HG03442 (cell line): ENCODE data around the gene HTR2A.

Experiments
- ATAC-seq: cut with Tn5 transposase; IDR thresholded peaks from one replicate; pipeline ENCODE4 v1.9.1; 2021; ENCODE audit warnings: mild to moderate bottlenecking, moderate library complexity; ENCODE audit not compliant: unreplicated experiment

HTR2A gene

DNA sequence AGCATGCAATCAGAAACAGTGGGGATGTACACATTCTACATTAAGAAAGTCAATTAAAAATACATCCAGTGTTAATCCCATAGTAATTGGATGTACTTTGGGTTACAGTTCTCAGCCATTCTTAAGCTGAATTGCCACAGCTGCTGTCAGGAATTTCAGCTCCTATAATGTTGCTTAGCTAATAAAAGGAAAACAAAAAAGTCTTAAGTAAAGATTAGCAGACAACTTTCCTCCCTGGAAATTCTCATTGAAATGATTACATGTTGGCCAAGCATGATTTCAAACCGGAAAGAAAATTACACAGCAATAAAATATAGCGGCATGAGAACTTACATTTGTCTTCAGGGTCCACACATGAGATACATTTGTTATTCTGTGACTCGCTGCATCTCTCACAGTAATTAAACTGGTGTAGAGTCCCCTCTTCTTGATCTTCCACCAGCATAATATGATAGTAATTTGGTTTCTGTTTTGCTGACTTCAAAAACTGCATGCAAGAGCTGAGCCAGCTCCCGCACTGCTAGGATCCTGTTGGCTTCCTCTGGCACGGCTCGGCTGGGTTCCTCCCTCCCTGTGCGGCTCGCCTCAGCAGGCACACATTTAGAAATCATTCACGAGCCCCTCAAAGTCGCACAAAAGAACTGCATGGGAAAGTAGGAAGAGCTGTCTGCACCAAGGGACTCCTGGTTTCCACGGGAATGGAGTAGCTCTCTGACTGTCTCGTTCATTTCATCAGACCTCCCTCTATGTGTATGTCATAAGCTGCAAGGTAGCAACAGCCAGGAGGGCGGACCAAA, at the start of gene HTR2A:
Gene HTR2A, minus strand, starts transcription at position 713 of the 797 bp plus-strand sequence. CDS start 1,147 bp downstream, outside the sequence.
- no peak for ATAC-seq

DNA sequence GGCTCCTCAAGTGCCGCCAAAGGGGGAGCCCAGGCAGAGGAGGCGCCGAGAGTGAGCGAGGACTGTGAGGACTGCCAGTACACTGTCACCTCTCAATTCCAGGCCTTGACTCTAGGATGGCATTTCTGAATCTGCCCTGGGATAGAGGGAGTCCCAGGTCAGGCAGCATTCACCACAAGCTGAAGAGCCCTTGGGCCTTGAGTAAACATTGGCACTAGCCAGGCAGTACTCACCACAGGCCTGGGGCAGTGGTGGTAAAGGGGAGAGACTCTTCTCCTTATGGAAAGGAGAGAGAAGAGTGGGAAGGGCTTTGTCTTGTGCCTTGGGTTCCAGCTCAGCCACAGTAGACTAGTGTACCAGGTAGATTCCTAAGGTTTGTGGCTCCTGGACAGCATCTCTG, 39.7 kb upstream of the HTR2A start:
- ATAC-seq, result no peak

DNA sequence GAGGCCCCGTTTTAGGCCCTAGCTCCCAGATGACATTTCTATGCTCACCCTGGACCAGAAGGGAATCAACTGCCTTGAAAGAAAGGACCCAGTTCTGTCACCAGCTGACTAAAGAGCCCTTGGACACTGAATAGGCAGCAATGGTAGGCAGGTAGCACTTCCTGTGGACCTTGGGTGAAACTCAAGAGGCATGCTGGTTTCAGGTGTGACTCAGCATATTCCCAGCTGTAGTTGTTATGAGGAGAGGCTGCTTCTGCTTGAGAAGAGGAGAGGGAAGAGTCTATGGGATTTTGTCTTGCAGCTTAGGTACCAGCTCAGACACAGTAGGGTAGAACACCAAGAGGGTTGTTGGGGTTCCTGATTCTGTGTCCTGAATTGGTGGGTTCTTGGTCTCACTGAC, 37.9 kb upstream of the HTR2A start:
- ATAC-seq, result no peak

DNA sequence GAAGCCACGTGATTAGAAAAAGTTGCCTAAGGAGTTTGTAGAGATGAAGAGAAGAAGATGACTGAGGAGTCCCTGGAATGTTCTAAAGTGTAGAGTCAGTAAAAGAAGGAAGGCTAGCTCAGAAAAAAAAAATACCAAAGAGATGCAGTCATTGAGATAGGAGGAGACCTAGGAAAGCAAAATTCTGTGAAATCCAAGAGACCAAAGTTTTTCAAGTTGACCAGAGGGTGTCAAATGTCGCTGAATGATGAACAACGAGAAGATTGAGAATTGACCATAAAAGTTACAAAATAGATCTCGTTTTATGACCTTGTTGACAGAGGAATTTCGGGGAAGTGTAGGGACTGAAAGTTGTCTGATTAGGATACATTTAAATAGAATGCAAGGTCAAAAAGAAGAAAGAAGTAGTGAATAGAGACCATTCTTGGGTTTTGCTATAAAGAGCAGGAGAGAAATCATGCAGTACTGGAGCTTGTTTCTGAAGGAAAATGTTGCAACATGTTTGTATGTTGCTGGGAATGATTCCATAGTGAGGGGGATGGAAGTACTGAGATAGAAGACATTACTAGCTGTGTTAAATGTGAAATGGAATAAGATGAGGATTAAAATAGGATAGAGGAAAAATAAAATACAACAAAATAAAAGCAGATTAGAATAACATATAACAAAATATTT, 30.2 kb upstream of the HTR2A start:
- ATAC-seq, result no peak

DNA sequence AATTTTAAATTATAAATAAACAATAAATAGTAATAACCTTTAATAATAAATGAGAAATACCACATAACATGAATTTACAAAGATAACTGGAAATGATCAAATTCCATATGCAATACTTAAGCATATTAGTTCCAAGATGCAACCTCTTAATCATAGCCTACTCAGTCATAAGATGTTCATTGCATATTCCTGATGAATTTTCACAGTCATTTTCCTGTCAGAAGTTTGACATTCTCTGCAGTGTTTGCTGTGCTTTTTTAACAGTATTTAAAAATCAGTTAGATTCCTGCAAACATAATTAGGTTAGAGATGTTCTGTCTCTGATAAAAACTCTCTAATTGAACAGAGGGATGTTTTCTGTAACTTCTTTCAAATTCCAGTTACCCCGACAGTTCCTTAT, 28.6 kb upstream of the HTR2A start:
- no peak for ATAC-seq

DNA sequence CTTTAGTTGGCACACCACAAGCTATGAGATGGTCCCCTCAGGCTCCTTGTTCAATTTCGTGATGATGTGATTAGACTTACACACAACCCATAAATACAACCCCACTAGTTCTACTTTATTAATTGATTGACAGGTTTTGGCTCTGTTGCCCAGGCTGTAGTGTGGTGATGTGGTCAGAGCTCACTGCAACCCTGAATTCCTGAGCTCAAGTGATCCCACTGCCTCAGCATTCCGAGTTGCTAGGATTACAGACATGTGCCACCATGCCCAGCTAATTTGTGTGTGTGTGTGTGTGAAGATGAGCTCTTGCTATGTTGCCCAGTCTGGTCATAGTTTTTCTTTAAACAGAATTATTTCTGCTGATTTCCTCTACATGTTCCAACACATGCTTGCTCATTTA, 17.5 kb upstream of the HTR2A start:
- no peak for ATAC-seq

DNA sequence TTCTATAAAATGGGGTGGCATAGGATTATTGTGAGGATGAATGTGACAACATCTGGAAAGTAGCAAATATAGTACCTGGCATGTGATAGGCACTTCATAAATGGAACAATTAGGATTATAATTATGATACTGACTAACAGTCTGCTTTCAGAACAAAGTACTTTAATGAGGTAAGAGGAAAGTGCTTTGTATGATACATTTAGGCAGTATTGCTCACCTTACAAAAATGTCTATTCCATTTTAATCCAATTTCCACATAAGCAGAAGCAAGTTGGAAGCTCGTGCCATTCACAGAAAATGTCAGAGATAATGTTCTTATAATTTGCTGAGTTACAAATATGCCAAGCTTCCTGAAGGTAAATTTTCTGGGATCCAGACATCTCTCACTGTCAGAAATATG, 16.9 kb upstream of the HTR2A start:
- no peak for ATAC-seq

DNA sequence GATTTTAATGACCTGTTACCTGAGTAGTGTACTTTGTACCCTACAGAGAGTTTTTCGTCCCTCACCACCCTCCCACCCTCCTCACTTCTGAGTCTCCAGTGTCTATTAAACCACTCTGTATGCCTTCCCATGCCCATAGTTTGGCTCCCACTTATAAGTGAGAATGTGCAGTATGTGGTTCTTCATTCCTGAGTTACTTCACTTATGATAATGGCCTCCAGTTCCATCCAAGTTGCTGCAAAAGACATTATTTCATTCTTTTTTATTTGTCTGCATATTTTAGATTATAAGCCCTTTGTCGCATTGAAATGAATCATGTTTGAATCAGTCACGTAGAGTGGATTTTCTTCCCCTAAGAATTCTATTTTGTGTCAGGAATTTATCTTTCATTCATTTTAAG, 12.2 kb upstream of the HTR2A start:
- no peak for ATAC-seq

DNA sequence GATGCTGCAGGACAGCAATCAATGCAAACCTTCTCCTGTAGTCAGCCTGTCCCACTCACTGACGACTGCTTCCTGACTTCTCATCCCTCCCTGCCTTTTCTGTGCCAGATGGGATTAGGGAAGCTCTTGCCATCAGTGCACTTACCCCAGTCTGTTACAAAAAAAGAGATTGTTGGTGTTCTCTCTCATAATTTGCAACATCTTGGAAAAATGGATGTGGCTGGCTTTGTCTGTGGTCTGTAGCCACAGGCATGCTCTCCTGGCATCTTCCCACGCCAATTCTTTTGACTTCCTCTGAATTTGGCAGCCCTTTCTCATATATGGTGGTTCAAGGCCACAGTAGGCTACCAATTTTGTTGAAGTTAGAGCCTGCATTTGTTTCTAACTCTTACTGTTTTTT, 11.6 kb upstream of the HTR2A start:
- no peak for ATAC-seq

DNA sequence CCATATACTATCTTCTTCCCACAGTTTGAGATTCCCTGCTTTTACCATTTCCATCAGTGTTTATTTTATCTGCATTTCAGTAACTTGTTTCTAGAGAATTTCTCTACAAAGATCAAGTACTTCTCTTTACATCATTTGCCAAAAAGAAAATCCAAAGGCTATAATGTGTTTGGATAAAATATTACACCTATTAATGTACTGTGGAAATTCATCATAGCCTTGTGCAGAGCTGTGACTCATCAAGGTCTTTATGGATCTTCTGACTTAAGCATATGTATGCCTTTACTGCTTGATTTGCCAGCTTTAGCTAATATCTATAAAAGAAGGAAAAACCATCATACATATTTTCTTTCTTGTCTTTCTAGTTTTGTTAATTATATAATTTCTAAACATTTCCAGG, 9.6 kb upstream of the HTR2A start:
- ATAC-seq, result no peak

DNA sequence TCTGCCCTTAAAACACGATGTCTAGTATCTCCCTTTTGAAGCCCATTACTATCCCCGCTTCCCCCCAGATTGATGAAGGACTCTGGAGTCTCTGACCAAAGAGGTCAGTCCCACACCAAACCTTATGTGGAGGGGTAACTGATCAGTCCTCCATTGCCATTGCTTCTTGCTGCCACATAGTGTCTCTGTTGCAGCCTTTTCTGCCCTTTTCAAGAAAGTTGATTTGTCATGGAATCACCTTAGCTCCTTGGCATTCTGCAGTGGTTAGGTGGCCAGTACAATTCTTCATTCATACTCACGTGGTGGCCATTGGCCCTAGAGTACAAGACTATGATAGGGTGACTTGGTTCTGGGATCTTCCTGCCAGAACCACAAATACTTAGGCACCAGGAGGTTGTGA, 8.4 kb upstream of the HTR2A start:
- no peak for ATAC-seq

DNA sequence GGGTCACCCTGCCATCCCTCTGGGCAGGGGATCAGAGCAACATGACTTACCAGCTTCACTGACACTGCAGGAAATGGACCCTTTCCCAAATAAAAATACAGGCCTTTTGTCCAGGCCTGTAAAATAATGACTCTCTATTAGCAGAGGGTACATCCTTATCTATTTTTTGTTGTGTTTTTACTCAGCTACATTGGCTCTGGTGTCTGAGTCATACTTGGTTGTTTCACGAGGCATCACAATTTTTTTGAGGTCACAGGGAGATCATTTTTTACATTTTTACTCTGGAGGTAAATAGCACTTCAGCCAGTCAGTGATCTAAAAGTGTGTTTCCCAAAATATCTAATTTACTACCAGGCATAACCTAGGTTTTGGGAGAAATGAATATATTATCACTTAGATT, 6.9 kb upstream of the HTR2A start:
- no peak for ATAC-seq

DNA sequence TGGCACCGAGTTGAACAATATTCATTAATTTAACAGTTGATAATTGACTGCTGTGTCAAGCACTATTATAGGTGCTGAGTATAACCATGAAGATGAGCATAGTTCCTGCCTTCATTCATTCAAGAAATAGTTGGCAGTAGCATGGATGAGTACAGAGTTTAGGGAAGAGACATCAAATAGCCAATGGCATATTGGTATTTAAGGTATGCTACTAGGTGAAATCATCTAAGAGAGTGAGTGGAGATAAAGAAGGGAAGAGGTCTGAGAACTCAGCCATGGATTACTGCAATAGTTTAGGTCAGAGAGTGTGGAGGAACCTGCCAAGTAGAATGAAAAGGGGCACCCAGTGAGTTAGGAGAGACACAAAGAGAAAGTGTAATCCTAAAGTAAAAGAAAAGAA, 4.9 kb upstream of the HTR2A start:
- no peak for ATAC-seq

DNA sequence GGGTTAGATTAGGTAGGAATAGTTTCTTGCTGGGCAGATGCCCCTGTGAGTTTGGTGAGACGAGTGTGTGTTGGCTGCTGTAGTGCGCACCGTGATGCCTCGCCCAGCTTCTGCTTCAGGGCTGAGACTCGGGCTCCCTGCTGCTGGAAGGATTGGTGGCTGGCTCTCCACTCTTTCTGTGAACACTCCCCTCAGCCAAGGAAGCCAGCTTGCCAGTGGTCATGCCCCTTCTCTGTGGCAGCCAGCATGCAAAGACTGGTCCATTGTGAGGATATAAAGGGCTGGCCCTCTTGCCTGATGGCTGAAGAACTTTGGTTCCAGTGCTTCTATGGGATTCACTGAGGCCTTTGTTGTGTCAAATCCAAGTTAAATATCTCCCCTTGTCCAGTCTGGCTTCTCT, 2.9 kb upstream of the HTR2A start:
- ATAC-seq, result no peak

DNA sequence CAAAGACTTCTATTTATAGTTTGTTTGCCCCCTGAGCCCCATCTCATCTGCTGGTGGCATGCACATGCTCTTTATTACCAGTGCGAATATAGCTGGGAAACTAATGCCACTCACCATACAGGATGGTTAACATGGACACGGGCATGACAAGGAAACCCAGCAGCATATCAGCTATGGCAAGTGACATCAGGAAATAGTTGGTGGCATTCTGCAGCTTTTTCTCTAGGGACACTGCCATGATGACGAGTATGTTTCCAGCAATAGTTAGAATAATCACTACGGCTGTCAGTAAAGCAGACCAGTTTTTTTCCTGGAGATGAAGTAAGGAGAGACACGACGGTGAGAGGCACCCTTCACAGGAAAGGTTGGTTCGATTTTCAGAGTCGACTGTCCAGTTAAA, 1.5 kb downstream of the HTR2A start:
- no peak for ATAC-seq

DNA sequence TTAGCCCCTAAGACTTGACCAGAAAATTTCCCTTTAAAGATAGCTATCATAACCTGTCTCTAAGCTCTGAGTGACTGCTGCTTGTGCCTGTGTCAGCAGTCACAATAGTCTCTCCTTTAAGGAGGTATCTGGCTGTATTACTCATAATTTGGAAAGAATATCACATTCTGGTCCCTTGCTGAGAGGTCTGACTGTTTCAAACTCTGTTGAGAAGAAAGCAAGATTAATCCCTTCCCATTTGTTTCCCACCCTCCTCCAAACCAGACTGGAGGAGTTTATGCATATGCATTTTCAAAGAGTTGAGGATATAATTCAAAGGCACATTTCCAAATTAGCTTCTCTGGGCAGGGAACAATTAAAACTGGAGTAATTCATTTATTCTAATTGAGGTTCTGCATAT, 2.3 kb downstream of the HTR2A start:
- ATAC-seq, result no peak

DNA sequence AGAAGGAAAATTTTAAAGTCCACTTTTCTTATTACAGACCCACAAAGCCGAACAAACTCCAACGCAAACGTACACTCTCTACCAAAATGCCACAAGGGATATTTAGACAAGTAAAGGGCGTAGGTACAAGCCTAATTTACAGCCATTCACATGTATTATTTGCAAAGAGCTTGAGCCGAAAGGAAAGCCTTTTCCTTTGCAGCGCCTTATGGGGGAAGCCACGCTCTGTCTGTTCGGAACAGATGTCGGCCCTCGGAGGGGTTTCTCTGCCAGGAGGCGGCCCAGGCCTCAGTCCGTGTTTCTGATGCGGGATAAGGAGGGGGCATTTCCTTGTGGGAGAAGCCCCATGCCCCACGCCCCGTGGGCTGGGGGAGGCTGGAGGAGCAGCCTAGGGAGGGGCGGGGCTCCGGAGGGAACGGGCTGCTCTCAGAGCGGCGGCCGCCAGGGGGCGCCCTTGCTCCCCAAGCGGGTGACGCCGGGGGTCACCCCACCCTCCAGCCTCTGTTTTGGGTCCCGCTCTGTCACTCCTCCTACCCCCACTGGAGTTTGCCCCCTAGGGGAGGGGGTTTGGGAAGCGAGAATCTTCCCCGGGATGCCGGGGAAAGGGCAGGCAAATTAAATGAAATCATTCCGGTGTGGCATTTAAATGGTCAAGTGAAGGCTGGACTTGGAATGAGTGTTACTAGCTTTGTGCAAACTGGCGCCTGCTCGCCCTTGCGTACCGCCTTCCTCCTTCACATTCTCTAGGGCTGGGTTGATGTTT, 2.9 kb downstream of the HTR2A start:
- peak; percentile 92 for ATAC-seq

DNA sequence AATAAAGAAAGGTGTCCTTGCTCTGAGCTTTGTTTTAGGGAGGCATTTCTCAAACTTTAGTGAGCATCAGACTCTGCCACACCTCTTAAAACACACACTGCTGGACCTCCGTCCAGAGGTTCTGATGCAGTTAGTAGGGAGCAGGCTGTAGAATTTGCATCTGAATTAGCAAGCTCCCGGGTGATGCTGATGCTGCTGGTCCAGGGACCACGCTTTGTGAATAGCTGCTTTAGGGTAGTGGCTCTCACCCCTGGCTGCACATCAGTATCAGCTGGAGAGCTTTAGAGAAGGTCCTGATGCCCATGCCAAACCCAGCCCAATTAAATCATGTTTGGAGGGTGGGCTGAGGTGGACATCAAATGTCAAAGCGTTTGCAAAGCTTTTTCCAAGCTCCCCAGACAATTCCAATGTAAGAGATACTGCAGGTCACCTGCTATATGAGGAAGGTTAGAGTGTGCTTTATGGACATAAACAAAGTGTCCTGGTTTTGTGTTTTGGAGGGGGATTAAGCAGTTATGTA, 3.6 kb downstream of the HTR2A start:
- no peak for ATAC-seq

DNA sequence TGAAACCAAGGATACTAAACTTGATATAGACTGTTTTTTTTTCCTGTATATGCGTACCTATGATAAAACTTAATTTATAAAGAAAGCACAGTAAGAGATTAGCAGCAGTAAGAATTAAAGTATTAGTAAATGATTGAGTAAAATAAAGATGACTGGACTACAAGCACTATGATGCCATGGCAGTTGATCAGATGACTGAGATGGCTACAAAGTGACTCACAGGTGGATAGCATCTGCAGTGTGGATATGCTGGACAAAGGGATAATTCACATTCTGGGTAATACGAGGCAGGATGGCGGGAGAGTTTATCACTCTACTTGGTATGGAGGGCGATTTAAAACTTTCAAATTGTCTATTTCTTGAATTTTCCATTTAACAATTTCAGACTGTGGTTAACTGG, 11.8 kb downstream of the HTR2A start:
- ATAC-seq, result no peak

DNA sequence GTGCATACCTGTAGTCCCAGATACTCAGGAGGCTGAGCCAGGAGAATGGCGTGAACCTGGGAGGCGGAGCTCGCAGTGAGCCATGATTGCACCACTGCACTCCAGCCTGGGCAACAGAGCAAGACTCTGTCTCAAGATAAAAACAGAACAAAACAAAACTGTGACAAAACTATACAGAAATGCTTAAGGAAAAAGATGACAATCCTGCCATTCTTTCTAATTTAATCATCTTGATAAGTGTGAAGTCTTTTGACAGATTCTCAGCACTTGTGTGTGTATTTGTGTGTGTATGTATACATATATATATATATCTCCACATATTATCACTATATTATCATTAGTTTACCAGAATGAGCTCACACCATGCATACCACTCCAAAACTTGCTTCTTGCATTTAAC, 12.3 kb downstream of the HTR2A start:
- no peak for ATAC-seq

DNA sequence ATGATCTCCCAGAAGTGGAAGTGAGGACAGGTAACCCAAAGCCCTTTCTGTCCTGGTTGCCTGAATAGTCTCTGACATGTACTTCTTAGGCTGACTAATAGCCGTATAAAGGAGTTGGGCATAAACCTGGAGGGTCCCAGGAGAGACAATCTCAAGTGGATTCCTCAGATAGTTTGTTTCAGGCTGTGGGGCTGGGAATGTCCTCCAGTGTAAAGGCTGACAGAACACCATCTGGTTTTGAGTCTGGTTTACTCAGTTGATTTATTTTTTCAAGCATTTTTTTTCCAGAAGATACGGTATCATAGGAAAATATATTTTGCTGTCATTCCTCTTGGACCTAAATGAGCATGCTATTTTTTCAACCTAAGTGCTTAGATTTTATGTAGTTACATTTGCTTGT, 15.2 kb downstream of the HTR2A start:
- no peak for ATAC-seq

DNA sequence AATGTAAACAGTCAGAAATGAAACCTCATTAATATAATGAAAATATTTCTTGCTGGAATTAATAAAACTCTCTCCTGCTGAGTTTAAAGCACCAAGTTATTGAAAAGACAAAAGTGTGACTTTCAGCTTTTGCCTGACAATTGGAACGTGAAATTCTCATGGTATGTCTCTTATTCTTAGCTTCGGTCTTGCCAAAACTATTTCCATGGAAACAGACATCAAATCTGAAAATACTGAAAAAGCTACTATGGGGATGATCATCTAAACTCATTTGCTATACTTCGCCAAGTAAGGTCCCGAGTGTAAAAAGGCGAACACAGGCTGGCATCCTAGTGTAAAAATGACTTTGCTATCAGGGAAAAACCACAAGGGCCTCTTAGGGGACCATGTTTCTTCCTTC, 22.8 kb downstream of the HTR2A start:
- ATAC-seq, result no peak
